HCT116 (cell line): ENCODE measurements around the gene FOXP1. TPM values are rescaled to one million over a fixed set of nuclear protein-coding genes. Genes with fewer than 3 reads are reported as not detected.

Experiments
- ATAC-seq: fragments of 200-7000 bp; cut with Tn5 transposase; 2 replicates; pipeline ENCODE4 v1.9.1; 2020; ENCODE audit warnings: mild to moderate bottlenecking, moderate library complexity
- BruUV-seq: library from RNA; stranded (reverse); fragments of 400-500 nt; replicated peaks from 2 replicates; lab custom pipeline; 2021; lab: Mats Ljungman, UMichigan
- CTCF ChIA-PET: fragments of 300-600 bp; sonication (Branson Sonifier 250); formaldehyde crosslinking; loops from one replicate; lab custom pipeline; 2021; ENCODE audit warnings: antibody characterized with exemption; lab: Charles Lee
- POLR2A ChIA-PET: fragments of 300-600, 350-600 bp; sonication (Branson Sonifier 250); formaldehyde crosslinking; loops from one replicate; lab custom pipeline; 2021; ENCODE audit warnings: antibody characterized with exemption; lab: Charles Lee
- RAD21 ChIA-PET, 2 experiments: fragments of 300-600 bp; sonication (Branson Sonifier 250); formaldehyde crosslinking; loops; one replicate each; lab custom pipeline; 2023; ENCODE audit warnings: low total read pairs in 2 of 2; ENCODE audit not compliant: uncharacterized antibody in 2 of 2, unreplicated experiment in 2 of 2, low non-redundant PET in 1 of 2; lab: Charles Lee
- DNase-seq: peaks from one replicate; pipeline ENCODE4 v3.0.0-alpha.2; 2010; ENCODE audit warnings: low read depth, low spot score
- H2AFZ ChIP-seq: fragments of 200-600 bp; shearing (Covaris generic), sonication (generic); 2 replicates; pipeline ENCODE4 v1.6.1; 2017; ENCODE audit warnings: low read depth, mixed run types, mixed read lengths, antibody characterized with exemption, low read length; ENCODE audit not compliant: poor library complexity, severe bottlenecking
- H3K27ac ChIP-seq: 2 replicates; pipeline ENCODE4 v1.5.1; 2012; ENCODE audit warnings: low read depth, low read length
- H3K27me3 ChIP-seq: fragments of 200-600 bp; sonication (generic); 2 replicates; pipeline ENCODE4 v1.6.1; 2016; ENCODE audit warnings: mixed run types, low read length, mixed read lengths; ENCODE audit not compliant: insufficient read depth
- H3K36me3 ChIP-seq, 2 experiments: fragments of 200-500 bp in 1 of 2; fragments of 200-600 bp in 1 of 2; sonication (Bioruptor generic) in 1 of 2; sonication (generic) in 1 of 2; 2 replicates each; pipeline versions ENCODE4 v1.5.1 to v1.6.1; 2014 to 2016; ENCODE audit warnings: low read length in 2 of 2, inconsistent platforms in 1 of 2, mixed read lengths in 1 of 2, mixed run types in 1 of 2; ENCODE audit not compliant: insufficient read depth in 2 of 2, control insufficient read depth in 1 of 2
- H3K4me1 ChIP-seq, 2 experiments: fragments of 200-600 bp in 1 of 2; sonication (generic) in 1 of 2; 2 replicates each; pipeline versions ENCODE4 v1.5.1 to v1.6.1; 2012 to 2017; ENCODE audit warnings: low read length in 2 of 2, inconsistent platforms in 1 of 2, mild to moderate bottlenecking in 1 of 2, mixed read lengths in 1 of 2, mixed run types in 1 of 2, moderate library complexity in 1 of 2; ENCODE audit not compliant: insufficient read depth in 2 of 2, control insufficient read depth in 1 of 2
- H3K4me2 ChIP-seq: fragments of 200-600 bp; sonication (generic); 2 replicates; pipeline ENCODE4 v1.6.1; 2017; ENCODE audit warnings: mixed run types, low read length, mixed read lengths
- H3K4me3 ChIP-seq, 2 experiments: fragments of 200-600 bp in 1 of 2; sonication (generic) in 1 of 2; replicated peaks in 1 of 2; 2 replicates each; pipeline ENCODE4 v1.5.1; 2011 to 2016; ENCODE audit warnings: low read length in 2 of 2, control low read depth in 1 of 2, low read depth in 1 of 2, mild to moderate bottlenecking in 1 of 2, mixed read lengths in 1 of 2, mixed run types in 1 of 2
- H3K79me2 ChIP-seq: fragments of 200-600 bp; sonication (generic); 2 replicates; pipeline ENCODE4 v1.6.1; 2017; ENCODE audit warnings: mild to moderate bottlenecking, mixed run types, low read length, moderate library complexity, mixed read lengths; ENCODE audit not compliant: insufficient read depth
- H3K9ac ChIP-seq: fragments of 200-600 bp; sonication (generic); 2 replicates; pipeline ENCODE4 v1.6.1; 2016; ENCODE audit warnings: low read length, mixed read lengths
- H3K9me2 ChIP-seq: fragments of 200-600 bp; sonication (generic), shearing (Covaris generic); 2 replicates; pipeline ENCODE4 v1.6.1; 2017; ENCODE audit warnings: mixed run types, mild to moderate bottlenecking, moderate library complexity; ENCODE audit not compliant: insufficient read depth
- H3K9me3 ChIP-seq, 2 experiments: fragments of 200-500 bp in 1 of 2; fragments of 200-600 bp in 1 of 2; sonication (Bioruptor generic) in 1 of 2; sonication (generic) in 1 of 2; 2 replicates each; pipeline ENCODE4 v1.6.1; 2014 to 2017; ENCODE audit warnings: low read length in 2 of 2, mixed read lengths in 2 of 2, inconsistent platforms in 1 of 2, low read depth in 1 of 2, mild to moderate bottlenecking in 1 of 2, mixed run types in 1 of 2, moderate library complexity in 1 of 2; ENCODE audit not compliant: control insufficient read depth in 1 of 2, insufficient read depth in 1 of 2
- H4K20me1 ChIP-seq: fragments of 200-600 bp; sonication (generic), shearing (Covaris generic); 2 replicates; pipeline ENCODE4 v1.6.1; 2017; ENCODE audit warnings: mixed run types, mild to moderate bottlenecking, moderate library complexity; ENCODE audit not compliant: insufficient read depth
- CBX3 ChIP-seq: IDR thresholded peaks from 2 replicates; pipeline ENCODE4 v1.6.1; 2012; ENCODE audit warnings: low read depth
- EGR1 ChIP-seq: IDR thresholded peaks from 2 replicates; pipeline ENCODE4 v1.6.1; 2012; ENCODE audit warnings: low read depth
- ELF1 ChIP-seq: IDR thresholded peaks from 2 replicates; pipeline ENCODE4 v1.6.1; 2012; ENCODE audit warnings: low read depth, borderline replicate concordance
- EZH2phosphoT487 ChIP-seq: fragments of 200-600 bp; IDR thresholded peaks from 2 replicates; pipeline ENCODE4 v1.6.1; 2018; ENCODE audit warnings: antibody characterized with exemption, borderline replicate concordance
- POLR2A ChIP-seq: IDR thresholded peaks from 2 replicates; pipeline ENCODE4 v1.7.0; 2011; ENCODE audit warnings: borderline replicate concordance; ENCODE audit not compliant: insufficient read depth, insufficient read length; ENCODE audit errors: extremely low read depth
- POLR2AphosphoS5 ChIP-seq: IDR thresholded peaks from 2 replicates; pipeline ENCODE4 v1.6.1; 2011; ENCODE audit warnings: mild to moderate bottlenecking, low read depth, low read length, moderate library complexity
- RAD21 ChIP-seq: IDR thresholded peaks from 2 replicates; pipeline ENCODE4 v1.6.1; 2012; ENCODE audit warnings: low read depth, mild to moderate bottlenecking
- SIN3A ChIP-seq: IDR thresholded peaks from 2 replicates; pipeline ENCODE4 v1.6.1; 2012; ENCODE audit warnings: low read depth
- SP1 ChIP-seq: IDR thresholded peaks from 2 replicates; pipeline ENCODE4 v1.6.1; 2012; ENCODE audit warnings: low read depth
- SRF ChIP-seq: IDR thresholded peaks from 2 replicates; pipeline ENCODE4 v1.6.1; 2012; ENCODE audit warnings: low read depth
- TCF7L2 ChIP-seq: IDR thresholded peaks from 2 replicates; pipeline ENCODE4 v1.7.0; 2011; ENCODE audit warnings: borderline replicate concordance, inconsistent platforms; ENCODE audit not compliant: insufficient read depth, insufficient read length; ENCODE audit errors: extremely low read depth
- YY1 ChIP-seq: IDR thresholded peaks from 2 replicates; pipeline ENCODE4 v1.6.1; 2011; ENCODE audit warnings: low read length, low read depth, moderate library complexity, mild to moderate bottlenecking; ENCODE audit not compliant: insufficient replicate concordance; ENCODE audit errors: extremely low read depth
- ZFX ChIP-seq: fragments of 450-650 bp; IDR thresholded peaks from 2 replicates; pipeline ENCODE4 v1.6.1; 2017
- intact Hi-C: fragments of 100-400 bp; cut with micrococcal nuclease; formaldehyde crosslinking; loops from 2 replicates; pipeline ENCODE4 v1.10.0; 2022
- total RNA-seq: library from RNA; stranded (reverse); gene quantifications from one replicate; pipeline ENCODE4 v1.2.1, GENCODE V29; 2021; ENCODE audit not compliant: unreplicated experiment
- TF ChIP-seq, protein P1 (sequence below): IDR thresholded peaks from 2 replicates; pipeline ENCODE4 v1.6.1; 2011; ENCODE audit warnings: mild to moderate bottlenecking, low read length, moderate library complexity; ENCODE audit not compliant: insufficient replicate concordance; ENCODE audit errors: extremely low read depth
- TF ChIP-seq, protein P2 (sequence below): IDR thresholded peaks from 2 replicates; pipeline ENCODE4 v1.6.1; 2012
- TF ChIP-seq, protein P3 (sequence below), 3 experiments: fragments of 200-600 bp in 1 of 3; sonication (generic) in 1 of 3; IDR thresholded peaks in 2 of 3; conservative IDR thresholded peaks in 1 of 3; 2 replicates each; pipeline ENCODE4 v1.5.1; 2012 to 2017; ENCODE audit warnings: low read depth in 2 of 3, low read length in 2 of 3, antibody characterized with exemption in 1 of 3, borderline replicate concordance in 1 of 3, control low read depth in 1 of 3, mild to moderate bottlenecking in 1 of 3, mixed read lengths in 1 of 3, mixed run types in 1 of 3, moderate library complexity in 1 of 3; ENCODE audit not compliant: insufficient read depth in 1 of 3

The FOXP1 gene
- total RNA-seq, 1 experiment from 2014 or later: 11.4 TPM

DNA sequence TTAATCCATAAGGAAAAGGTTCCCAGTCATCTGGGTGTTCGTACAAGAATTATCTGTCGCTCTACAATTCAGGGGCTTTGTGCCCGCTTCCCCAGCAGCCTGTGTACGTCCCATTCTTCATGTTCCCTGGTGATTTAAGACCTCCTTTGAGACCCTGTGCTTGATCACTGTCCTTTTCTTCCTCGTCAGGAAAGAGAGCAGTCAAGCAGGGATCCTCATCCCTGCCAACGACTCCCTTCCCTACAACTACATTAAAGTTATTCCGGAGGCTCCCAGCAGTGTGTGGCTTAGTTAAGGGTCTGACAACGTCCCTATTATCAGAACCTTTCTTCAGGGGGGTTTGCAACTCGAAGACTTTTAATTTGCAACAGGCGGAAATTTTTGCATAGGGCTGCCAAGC lies 175.7 kb downstream of the FOXP1 start:
- ATAC-seq: no peak
- POLR2A ChIA-PET: no interaction called here

More for the DNA sequence above, 175.7 kb downstream of the FOXP1 start:
- H3K27me3 ChIP-seq: no peaks in the 10 kb centered on the region
- no peaks in the 10 kb centered on the region for H3K79me2 ChIP-seq
- no peak overlapping the region for H3K4me2 ChIP-seq
- no peaks in the 10 kb centered on the region for H3K9me3 ChIP-seq
- intact Hi-C loops: no loop called here
- H3K9me2 ChIP-seq: no peaks in the 10 kb centered on the region
- H2AFZ ChIP-seq: no peak overlapping the region
- H3K36me3 ChIP-seq: no peaks in the 10 kb centered on the region
- no TSS peak for BruUV-seq
- H3K4me1 ChIP-seq: no peaks in the 10 kb centered on the region
- no peak for TF ChIP-seq RAD21
- TF ChIP-seq ZFX: no peak
- TF ChIP-seq ELF1: no peak
- no peak for TF ChIP-seq EZH2phosphoT487
- TF ChIP-seq POLR2A: no peak
- TF ChIP-seq, protein P1, sequence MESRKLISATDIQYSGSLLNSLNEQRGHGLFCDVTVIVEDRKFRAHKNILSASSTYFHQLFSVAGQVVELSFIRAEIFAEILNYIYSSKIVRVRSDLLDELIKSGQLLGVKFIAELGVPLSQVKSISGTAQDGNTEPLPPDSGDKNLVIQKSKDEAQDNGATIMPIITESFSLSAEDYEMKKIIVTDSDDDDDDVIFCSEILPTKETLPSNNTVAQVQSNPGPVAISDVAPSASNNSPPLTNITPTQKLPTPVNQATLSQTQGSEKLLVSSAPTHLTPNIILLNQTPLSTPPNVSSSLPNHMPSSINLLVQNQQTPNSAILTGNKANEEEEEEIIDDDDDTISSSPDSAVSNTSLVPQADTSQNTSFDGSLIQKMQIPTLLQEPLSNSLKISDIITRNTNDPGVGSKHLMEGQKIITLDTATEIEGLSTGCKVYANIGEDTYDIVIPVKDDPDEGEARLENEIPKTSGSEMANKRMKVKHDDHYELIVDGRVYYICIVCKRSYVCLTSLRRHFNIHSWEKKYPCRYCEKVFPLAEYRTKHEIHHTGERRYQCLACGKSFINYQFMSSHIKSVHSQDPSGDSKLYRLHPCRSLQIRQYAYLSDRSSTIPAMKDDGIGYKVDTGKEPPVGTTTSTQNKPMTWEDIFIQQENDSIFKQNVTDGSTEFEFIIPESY: no peak
- no peak for TF ChIP-seq EGR1
- TF ChIP-seq SRF: no peak
- TF ChIP-seq SP1: no peak
- no peak for TF ChIP-seq YY1
- TF ChIP-seq, protein P2, sequence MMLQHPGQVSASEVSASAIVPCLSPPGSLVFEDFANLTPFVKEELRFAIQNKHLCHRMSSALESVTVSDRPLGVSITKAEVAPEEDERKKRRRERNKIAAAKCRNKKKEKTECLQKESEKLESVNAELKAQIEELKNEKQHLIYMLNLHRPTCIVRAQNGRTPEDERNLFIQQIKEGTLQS: no peak
- no peak for TF ChIP-seq TCF7L2
- TF ChIP-seq, protein P3, sequence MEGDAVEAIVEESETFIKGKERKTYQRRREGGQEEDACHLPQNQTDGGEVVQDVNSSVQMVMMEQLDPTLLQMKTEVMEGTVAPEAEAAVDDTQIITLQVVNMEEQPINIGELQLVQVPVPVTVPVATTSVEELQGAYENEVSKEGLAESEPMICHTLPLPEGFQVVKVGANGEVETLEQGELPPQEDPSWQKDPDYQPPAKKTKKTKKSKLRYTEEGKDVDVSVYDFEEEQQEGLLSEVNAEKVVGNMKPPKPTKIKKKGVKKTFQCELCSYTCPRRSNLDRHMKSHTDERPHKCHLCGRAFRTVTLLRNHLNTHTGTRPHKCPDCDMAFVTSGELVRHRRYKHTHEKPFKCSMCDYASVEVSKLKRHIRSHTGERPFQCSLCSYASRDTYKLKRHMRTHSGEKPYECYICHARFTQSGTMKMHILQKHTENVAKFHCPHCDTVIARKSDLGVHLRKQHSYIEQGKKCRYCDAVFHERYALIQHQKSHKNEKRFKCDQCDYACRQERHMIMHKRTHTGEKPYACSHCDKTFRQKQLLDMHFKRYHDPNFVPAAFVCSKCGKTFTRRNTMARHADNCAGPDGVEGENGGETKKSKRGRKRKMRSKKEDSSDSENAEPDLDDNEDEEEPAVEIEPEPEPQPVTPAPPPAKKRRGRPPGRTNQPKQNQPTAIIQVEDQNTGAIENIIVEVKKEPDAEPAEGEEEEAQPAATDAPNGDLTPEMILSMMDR (IDR thresholded peaks at IDR 0.05 in 2 of 3, conservative IDR thresholded peaks at IDR 0.05 in 1 of 3; ENCODE audit: borderline replicate concordance in 1 of 3, insufficient read depth in 1 of 3, low read depth in 2 of 3, low read length in 2 of 3): no peak
- TF ChIP-seq SIN3A: no peak
- TF ChIP-seq POLR2AphosphoS5: no peak
- TF ChIP-seq CBX3: no peak
- TF ChIP-seq, all 23 proteins: peak for 0
- no peak overlapping the region for H3K4me3 ChIP-seq
- no peaks in the 10 kb centered on the region for H4K20me1 ChIP-seq
- no peak for DNase-seq
- H3K9ac ChIP-seq: no peak overlapping the region
- ChIA-PET RAD21 (no interaction called here), CTCF (no interaction called here)
- no peak overlapping the region for H3K27ac ChIP-seq
